Caco-2 (cell line): ENCODE measurements around the gene TAF8. TPM values are rescaled to one million over a fixed set of nuclear protein-coding genes. Genes with fewer than 3 reads are reported as not detected.

Experiments
- BruUV-seq: library from RNA; stranded (reverse); fragments of 400-500 nt; replicated peaks from 2 replicates; lab custom pipeline; 2021; lab: Mats Ljungman, UMichigan
- CTCF ChIA-PET: fragments of 300-600 bp; sonication (Branson Sonifier 250); formaldehyde crosslinking; loops from one replicate; lab custom pipeline; 2022; ENCODE audit warnings: antibody characterized with exemption; lab: Charles Lee
- POLR2A ChIA-PET: fragments of 300-600 bp; sonication (Branson Sonifier 250); formaldehyde crosslinking; loops from one replicate; lab custom pipeline; 2022; ENCODE audit warnings: antibody characterized with exemption; lab: Charles Lee
- DNase-seq, 2 experiments: peaks; one replicate each; pipeline versions ENCODE4 v3.0.0 to v3.0.0-alpha.2; 2020 to 2022
- H3K27me3 ChIP-seq: replicated peaks from 2 replicates; pipeline ENCODE4 v1.6.0; 2011; ENCODE audit warnings: low read length; ENCODE audit not compliant: control insufficient read depth, insufficient read depth
- H3K36me3 ChIP-seq: 2 replicates; pipeline ENCODE4 v1.5.1; 2011; ENCODE audit warnings: low read length; ENCODE audit not compliant: control insufficient read depth, insufficient read depth
- H3K4me1 ChIP-seq: fragments of 250-450 bp; sonication (Bioruptor Pico); 2 replicates; pipeline ENCODE4 v1.5.1; 2020; ENCODE audit warnings: mild to moderate bottlenecking
- H3K4me3 ChIP-seq: 2 replicates; pipeline ENCODE4 v1.5.1; 2011; ENCODE audit warnings: low read depth, mild to moderate bottlenecking, control low read depth, low read length
- H3K9me3 ChIP-seq: fragments of 250-450 bp; sonication (Bioruptor Pico); 2 replicates; pipeline ENCODE4 v1.5.1; 2020; ENCODE audit warnings: mild to moderate bottlenecking, moderate library complexity
- H3K27ac Mint-ChIP-seq: one replicate; pipeline ENCODE4 v1.8.0; 2022; ENCODE audit warnings: mixed read lengths; ENCODE audit not compliant: unreplicated experiment
- H3K27me3 Mint-ChIP-seq: one replicate; pipeline ENCODE4 v1.8.0; 2022; ENCODE audit warnings: mixed read lengths; ENCODE audit not compliant: insufficient read depth, unreplicated experiment
- H3K36me3 Mint-ChIP-seq: one replicate; pipeline ENCODE4 v1.8.0; 2022; ENCODE audit warnings: mild to moderate bottlenecking, mixed read lengths; ENCODE audit not compliant: insufficient read depth, unreplicated experiment
- H3K4me1 Mint-ChIP-seq: one replicate; pipeline ENCODE4 v1.8.0; 2022; ENCODE audit warnings: low read depth, mixed read lengths; ENCODE audit not compliant: unreplicated experiment
- H3K4me3 Mint-ChIP-seq: one replicate; pipeline ENCODE4 v1.8.0; 2022; ENCODE audit warnings: mild to moderate bottlenecking, moderate library complexity, mixed read lengths; ENCODE audit not compliant: unreplicated experiment
- H3K9me3 Mint-ChIP-seq: one replicate; pipeline ENCODE4 v1.8.0; 2022; ENCODE audit warnings: mixed read lengths; ENCODE audit not compliant: unreplicated experiment
- CTCF ChIP-seq, 2 experiments: fragments of 200-600 bp in 1 of 2; IDR thresholded peaks; 1 replicate in 1 of 2; 2 replicates in 1 of 2; pipeline versions ENCODE4 v1.5.1 to v1.8.0; 2011 to 2022; ENCODE audit warnings: antibody characterized with exemption in 1 of 2, control low read depth in 1 of 2, inconsistent platforms in 1 of 2, low read depth in 1 of 2, low read length in 1 of 2, mild to moderate bottlenecking in 1 of 2, moderate library complexity in 1 of 2; ENCODE audit not compliant: insufficient read depth in 1 of 2, severe bottlenecking in 1 of 2, unreplicated experiment in 1 of 2
- intact Hi-C: fragments of 100-400 bp; cut with micrococcal nuclease; formaldehyde crosslinking; loops from one replicate; pipeline ENCODE4 v1.10.0; 2022; ENCODE audit not compliant: unreplicated experiment
- total RNA-seq: library from RNA; stranded (reverse); gene quantifications from 2 replicates; pipeline ENCODE4 v1.2.3, GENCODE V29; 2022

The TAF8 gene
- total RNA-seq, 1 experiment from 2014 or later: 37.7 TPM

- H3K27me3 Mint-ChIP-seq: no peaks in the 10 kb centered on the region
- no TSS peak for BruUV-seq
- Histone ChIP-seq H3K36me3 (no peaks in the 10 kb centered on the region), H3K9me3 (no peaks in the 10 kb centered on the region), H3K4me1 (no peaks in the 10 kb centered on the region), H3K27me3 (no peaks in the 10 kb centered on the region), H3K4me3 (no peak overlapping the region)
- H3K27ac Mint-ChIP-seq: no peak overlapping the region
- POLR2A ChIA-PET: no interaction called here
- TF ChIP-seq CTCF (IDR thresholded peaks at IDR 0.05; ENCODE audit: insufficient read depth in 1 of 2, low read depth in 1 of 2, low read length in 1 of 2, severe bottlenecking in 1 of 2, unreplicated experiment in 1 of 2): no peak
- no peaks in the 10 kb centered on the region for H3K36me3 Mint-ChIP-seq
- H3K4me1 Mint-ChIP-seq: peaks cover 5% of the 10 kb centered on the region
- CTCF ChIA-PET: no interaction called here
- no peaks in the 10 kb centered on the region for H3K9me3 Mint-ChIP-seq
- no peak for DNase-seq
- intact Hi-C loops: no loop called here
- H3K4me3 Mint-ChIP-seq: no peak overlapping the region
Measured at GRCh38 chr6:42021847-42022754, 28.2 kb upstream of the TAF8 start.

- ChIA-PET POLR2A (no interaction called here), CTCF (no interaction called here)
- Mint-ChIP-seq H3K4me3 (no peak overlapping the region), H3K9me3 (no peaks in the 10 kb centered on the region), H3K4me1 (no peaks in the 10 kb centered on the region), H3K27me3 (no peaks in the 10 kb centered on the region), H3K27ac (no peak overlapping the region), H3K36me3 (no peaks in the 10 kb centered on the region)
- Histone ChIP-seq H3K27me3 (no peaks in the 10 kb centered on the region), H3K36me3 (no peaks in the 10 kb centered on the region), H3K9me3 (no peaks in the 10 kb centered on the region), H3K4me1 (no peaks in the 10 kb centered on the region), H3K4me3 (no peak overlapping the region)
- TF ChIP-seq CTCF (IDR thresholded peaks at IDR 0.05; ENCODE audit: insufficient read depth in 1 of 2, low read depth in 1 of 2, low read length in 1 of 2, severe bottlenecking in 1 of 2, unreplicated experiment in 1 of 2): no peak
- intact Hi-C loops: no loop called here
- no peak for DNase-seq
- BruUV-seq: no TSS peak
Measured at GRCh38 chr6:42022755-42023384, 27.5 kb upstream of the TAF8 start.

GRCh38 chr6:42025066-42025844, 25.1 kb upstream of the TAF8 start:
- no peaks in the 10 kb centered on the region for H3K36me3 ChIP-seq
- Mint-ChIP-seq H3K4me3 (no peak overlapping the region), H3K4me1 (no peaks in the 10 kb centered on the region), H3K36me3 (no peaks in the 10 kb centered on the region), H3K9me3 (no peaks in the 10 kb centered on the region), H3K27ac (no peak overlapping the region), H3K27me3 (no peaks in the 10 kb centered on the region)
- DNase-seq: no peak
- H3K9me3 ChIP-seq: no peaks in the 10 kb centered on the region
- H3K4me3 ChIP-seq: no peak overlapping the region
- TF ChIP-seq CTCF (IDR thresholded peaks at IDR 0.05; ENCODE audit: insufficient read depth in 1 of 2, low read depth in 1 of 2, low read length in 1 of 2, severe bottlenecking in 1 of 2, unreplicated experiment in 1 of 2): no peak
- H3K4me1 ChIP-seq: 0 out of 2 replicates have a peak, but pooled peaks cover 4% of the 10 kb centered on the region
- no TSS peak for BruUV-seq
- no peaks in the 10 kb centered on the region for H3K27me3 ChIP-seq
- intact Hi-C loops: no loop called here
- POLR2A ChIA-PET: no interaction called here
- CTCF ChIA-PET: no interaction called here
